Natural killer cell (primary cell): Measurements from ENCODE around the gene AIMP2. TPM values are rescaled to one million over a fixed set of nuclear protein-coding genes. Genes with fewer than 3 reads are reported as not detected.
A peak's percentile ranks its signal among the peaks of the same experiment; 100 is the strongest.
"Not testable (repeated sequence)": the region's sequence is repeated elsewhere in the genome, so short reads cannot be mapped to it uniquely, and the experiment has no call there.

Source experiments
- ATAC-seq, 3 donors: fragments of 150-1000 bp in 2 of 3; fragments of 200-7000 bp in 1 of 3; cut with Tn5 transposase; 1 replicate in 1 of 3; 2 replicates in 2 of 3; pipeline ENCODE4 v1.10.0; 2021; ENCODE audit warnings: mild to moderate bottlenecking in 2 of 3, moderate library complexity in 2 of 3
- DNase-seq, 2 donors: peaks; one replicate each; pipeline versions ENCODE4 v3.0.0 to v3.0.0-alpha.2; 2013 to 2021; ENCODE audit warnings: mixed read lengths in 1 of 2
- H3K27ac ChIP-seq: one replicate; pipeline ENCODE4 v1.5.1; 2013; ENCODE audit warnings: mild to moderate bottlenecking, low read length
- H3K27me3 ChIP-seq: one replicate; pipeline ENCODE4 v1.6.1; 2013; ENCODE audit warnings: low read length; ENCODE audit not compliant: control insufficient read depth, insufficient read depth
- H3K36me3 ChIP-seq: one replicate; pipeline ENCODE4 v1.6.1; 2013; ENCODE audit warnings: low read length; ENCODE audit not compliant: control insufficient read depth, insufficient read depth
- H3K4me1 ChIP-seq: one replicate; pipeline ENCODE4 v1.6.1; 2013; ENCODE audit warnings: low read length; ENCODE audit not compliant: control insufficient read depth, insufficient read depth
- H3K4me3 ChIP-seq: one replicate; pipeline ENCODE4 v1.5.1; 2013; ENCODE audit warnings: low read length
- H3K9me3 ChIP-seq: one replicate; pipeline ENCODE4 v1.6.1; 2013; ENCODE audit warnings: low read length; ENCODE audit not compliant: control insufficient read depth, insufficient read depth
- H3K27ac Mint-ChIP-seq, 2 donors: one replicate each; pipeline ENCODE4 v1.8.0; 2022; ENCODE audit warnings: mild to moderate bottlenecking in 2 of 2, mixed read lengths in 2 of 2, moderate library complexity in 1 of 2
- H3K27me3 Mint-ChIP-seq, 2 donors: one replicate each; pipeline ENCODE4 v1.8.0; 2022; ENCODE audit warnings: low read depth in 2 of 2, mixed read lengths in 2 of 2
- H3K36me3 Mint-ChIP-seq: one replicate; pipeline ENCODE4 v1.8.0; 2022; ENCODE audit warnings: mixed read lengths
- H3K4me1 Mint-ChIP-seq, 2 donors: one replicate each; pipeline ENCODE4 v1.8.0; 2022; ENCODE audit warnings: mixed read lengths in 2 of 2
- H3K4me3 Mint-ChIP-seq: one replicate; pipeline ENCODE4 v1.8.0; 2022; ENCODE audit warnings: mild to moderate bottlenecking, moderate library complexity, mixed read lengths
- H3K9me3 Mint-ChIP-seq, 2 donors: one replicate each; pipeline ENCODE4 v1.8.0; 2022; ENCODE audit warnings: mixed read lengths in 2 of 2
- CTCF ChIP-seq: fragments of 200-600 bp; IDR thresholded peaks from one replicate; pipeline ENCODE4 v1.8.0; 2022; ENCODE audit warnings: antibody characterized with exemption
- WGBS: methylation state at CpG from one replicate; pipeline ENCODE4 v1.1.7; 2013; ENCODE audit warnings: missing lambda C conversion rate; ENCODE audit not compliant: insufficient coverage; 5-methylcytosine and 5-hydroxymethylcytosine counted together
- intact Hi-C: fragments of 100-400 bp; cut with micrococcal nuclease; formaldehyde crosslinking; loops from one replicate; pipeline ENCODE4 v1.14.2; 2022
- total RNA-seq, 4 donors: library from RNA; stranded (reverse); fragments of 120-200 nt in 1 of 4; gene quantifications; one replicate each; pipeline versions ENCODE4 v1.2.3 to v1.2.4, GENCODE V29; 2013 to 2022

Gene AIMP2
- total RNA-seq, 3 donors from 2014 or later (not counting 1 experiment from before 2014, with no cell fraction given), result 7.2 to 11.1 (median 8.1) TPM

DNA sequence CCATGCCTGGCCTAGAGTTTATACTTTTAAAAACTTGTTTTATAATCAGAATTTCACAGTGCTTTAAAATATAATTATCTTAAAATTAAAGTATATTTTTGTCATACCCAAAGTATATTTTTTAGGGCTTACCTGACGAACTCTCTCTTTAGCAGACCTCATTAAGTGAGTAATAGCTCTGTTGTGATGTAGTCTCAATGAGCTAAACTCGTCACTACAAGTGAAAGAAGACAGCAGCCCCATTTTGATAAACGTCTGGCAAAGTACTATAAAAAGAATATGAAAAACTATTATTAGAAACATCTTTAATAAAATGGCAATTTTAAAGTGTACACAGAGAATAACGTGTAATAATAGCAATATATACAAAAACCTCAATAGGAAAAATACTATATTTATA lies 40.7 kb downstream of the AIMP2 start:
- H3K27me3 Mint-ChIP-seq, result no peaks in the 10 kb centered on the region
- peaks cover 0 to 2% of the 10 kb centered on the region in 2 donors for H3K4me1 Mint-ChIP-seq
- no peak for TF ChIP-seq CTCF
- Histone ChIP-seq H3K4me1 (no peaks in the 10 kb centered on the region), H3K36me3 (peaks cover 50% of the 10 kb centered on the region), H3K27ac (no peak overlapping the region), H3K27me3 (no peaks in the 10 kb centered on the region), H3K9me3 (no peaks in the 10 kb centered on the region), H3K4me3 (no peak overlapping the region)
- no peak for DNase-seq
- no peak overlapping the region for H3K27ac Mint-ChIP-seq
- H3K9me3 Mint-ChIP-seq, result no peaks in the 10 kb centered on the region
- no CpG with 5 or more reads among the region's 4 CpGs for WGBS
- no peaks in the 10 kb centered on the region for H3K36me3 Mint-ChIP-seq
- intact Hi-C loops, result no loop called here
- ATAC-seq, result no peak
- no peak overlapping the region for H3K4me3 Mint-ChIP-seq

DNA sequence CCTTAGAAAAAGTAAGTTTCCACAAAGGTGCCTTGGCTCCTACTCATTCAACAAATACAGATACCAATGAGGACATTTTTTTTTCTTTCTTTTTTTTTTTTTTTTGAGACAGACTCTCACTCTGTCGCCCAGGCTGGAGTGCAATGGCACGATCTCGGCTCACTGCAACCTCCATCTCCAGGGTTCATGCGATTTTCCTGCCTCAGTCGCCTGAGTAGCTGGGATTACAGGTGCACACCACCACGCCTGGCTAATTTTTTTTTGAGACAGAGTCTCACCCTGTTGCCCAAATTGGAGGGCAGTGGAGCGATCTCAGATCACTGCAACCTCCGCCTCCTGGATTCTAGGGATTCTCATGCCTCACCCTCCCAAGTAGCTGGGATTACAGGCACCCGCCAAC lies 42.1 kb downstream of the AIMP2 start:
- H3K27me3 ChIP-seq, H3K4me3 ChIP-seq, H3K9me3 ChIP-seq, ATAC-seq, H3K27ac Mint-ChIP-seq, H3K27ac ChIP-seq, DNase-seq, H3K9me3 Mint-ChIP-seq, H3K4me1 Mint-ChIP-seq, H3K4me3 Mint-ChIP-seq, intact Hi-C loops, H3K36me3 Mint-ChIP-seq, H3K4me1 ChIP-seq, H3K27me3 Mint-ChIP-seq: not testable (repeated sequence)
- 98% methylated on average over 8 of the region's 9 CpGs for WGBS
- peaks cover 39% of the 10 kb centered on the region for H3K36me3 ChIP-seq

DNA sequence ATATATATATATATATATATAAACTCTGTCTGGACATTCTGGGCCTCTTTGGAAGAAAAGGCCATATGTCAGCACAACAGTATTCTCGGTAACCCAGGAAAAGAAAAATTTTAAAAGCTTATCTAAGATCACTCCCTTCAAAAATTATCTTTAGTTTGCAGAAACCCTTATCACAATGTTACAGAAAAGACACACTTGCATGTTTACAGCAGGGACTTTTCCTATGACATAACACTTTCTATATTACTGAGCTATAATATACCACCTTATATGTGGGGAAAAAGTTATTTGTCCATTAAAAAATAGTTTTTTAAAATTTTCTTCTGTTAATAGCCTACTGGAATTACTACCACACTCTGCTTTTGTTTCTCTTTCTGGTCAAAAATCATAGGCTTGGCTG lies 47.5 kb downstream of the AIMP2 start:
- DNase-seq (no peak), ATAC-seq (no peak)
- intact Hi-C loops, result no loop called here
- Mint-ChIP-seq H3K4me1 (peaks cover 14 to 26% of the 10 kb centered on the region in 2 donors), H3K9me3 (no peaks in the 10 kb centered on the region), H3K27ac (no peak overlapping the region), H3K27me3 (no peaks in the 10 kb centered on the region), H3K4me3 (no peak overlapping the region), H3K36me3 (no peaks in the 10 kb centered on the region)
- no peak overlapping the region for H3K4me3 ChIP-seq
- no peaks in the 10 kb centered on the region for H3K9me3 ChIP-seq
- no peak overlapping the region for H3K27ac ChIP-seq
- 63% methylated on average over 1 of the region's 1 CpG for WGBS
- H3K36me3 ChIP-seq, result peaks cover 15% of the 10 kb centered on the region
- peaks cover 17% of the 10 kb centered on the region for H3K4me1 ChIP-seq
- TF ChIP-seq CTCF, result no peak
- no peaks in the 10 kb centered on the region for H3K27me3 ChIP-seq

DNA sequence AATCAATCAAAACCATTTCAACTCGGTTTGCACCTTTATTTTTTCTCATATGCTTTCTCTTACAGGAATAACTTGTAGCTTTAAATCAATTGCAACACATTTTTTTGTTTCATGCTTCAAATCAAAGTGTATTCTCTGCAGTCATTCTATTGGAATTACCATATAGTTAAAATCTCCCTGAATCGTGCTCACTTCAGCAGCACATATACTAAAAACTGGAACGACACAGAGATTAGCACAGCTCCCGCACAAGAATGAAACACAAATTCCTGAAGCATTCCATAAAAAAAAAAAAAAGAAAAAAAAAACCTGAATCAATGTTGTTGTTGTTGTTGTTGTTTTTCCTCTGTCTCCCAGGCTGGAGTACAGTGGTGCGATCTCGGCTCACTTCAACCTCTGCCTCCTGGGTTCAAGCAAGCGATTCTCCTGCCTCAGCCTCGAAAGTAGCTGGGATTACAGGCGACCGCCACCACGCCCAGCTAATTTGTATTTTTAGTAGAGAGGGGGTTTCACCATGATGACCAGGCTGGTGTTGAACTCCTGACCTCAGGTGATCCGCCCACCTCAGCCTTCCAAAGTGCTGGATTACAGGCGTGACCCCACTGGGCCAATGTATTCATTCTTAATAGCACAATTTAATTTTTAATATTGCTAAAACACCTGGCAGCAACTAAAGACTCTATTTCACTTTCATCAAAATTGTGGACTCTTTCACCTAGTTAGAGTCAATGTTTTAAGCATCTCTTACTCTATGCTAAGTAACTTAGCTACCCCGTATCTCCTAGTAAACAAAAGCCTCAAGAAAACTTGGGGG lies 48.5 kb downstream of the AIMP2 start:
- no peaks in the 10 kb centered on the region for H3K27me3 ChIP-seq
- no peak for TF ChIP-seq CTCF
- H3K9me3 ChIP-seq, result no peaks in the 10 kb centered on the region
- Mint-ChIP-seq H3K36me3 (no peaks in the 10 kb centered on the region), H3K9me3 (no peaks in the 10 kb centered on the region), H3K4me1 (peaks cover 14 to 26% of the 10 kb centered on the region in 2 donors), H3K4me3 (peak overlapping the region; percentile 99), H3K27me3 (no peaks in the 10 kb centered on the region), H3K27ac (peak overlapping the region; percentile 94 to 95)
- WGBS, result 92% methylated on average over 13 of the region's 14 CpGs
- intact Hi-C loops, result no loop called here
- peaks cover 17% of the 10 kb centered on the region for H3K4me1 ChIP-seq
- ATAC-seq (no peak), DNase-seq (no peak)
- peaks cover 15% of the 10 kb centered on the region for H3K36me3 ChIP-seq
- no peak overlapping the region for H3K4me3 ChIP-seq
- no peak overlapping the region for H3K27ac ChIP-seq

DNA sequence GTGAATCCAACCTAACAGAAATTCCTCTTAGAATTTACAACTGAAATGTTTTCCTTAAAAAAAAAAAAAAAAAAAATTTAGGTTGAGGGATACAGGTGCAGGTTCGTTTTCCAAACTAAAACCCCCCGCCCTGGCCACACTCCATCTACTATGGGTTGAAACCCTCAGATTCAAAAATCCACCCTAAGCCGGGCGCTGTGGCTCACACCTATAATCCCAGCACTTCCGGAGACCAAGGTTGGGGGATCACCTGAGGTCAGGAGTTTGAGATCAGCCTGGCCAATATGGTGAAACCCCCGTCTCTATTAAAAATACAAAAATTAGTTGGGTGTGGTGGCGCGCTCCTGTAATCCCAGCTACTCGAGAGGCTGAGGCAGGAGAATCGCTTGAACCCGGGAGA lies 50.9 kb downstream of the AIMP2 start:
- H3K9me3 Mint-ChIP-seq, H3K36me3 ChIP-seq, H3K27ac Mint-ChIP-seq, H3K27ac ChIP-seq, H3K27me3 ChIP-seq, H3K4me3 ChIP-seq, H3K9me3 ChIP-seq, DNase-seq, H3K36me3 Mint-ChIP-seq, intact Hi-C loops, ATAC-seq, H3K27me3 Mint-ChIP-seq: not testable (repeated sequence)
- 100% methylated on average over 10 of the region's 11 CpGs for WGBS
- peaks cover 17% of the 10 kb centered on the region for H3K4me1 ChIP-seq
- Mint-ChIP-seq H3K4me1 (peaks cover 14 to 22% of the 10 kb centered on the region in 2 donors), H3K4me3 (peak overlapping the region; percentile 99)
